ENCODE results near the gene RBX1. TPM values are rescaled to one million over a fixed set of nuclear protein-coding genes. Genes with fewer than 3 reads are reported as not detected.

Gene RBX1
- total and polyA plus RNA-seq, 2 experiments from 2014 or later: 31.7 to 340 TPM

DNA sequence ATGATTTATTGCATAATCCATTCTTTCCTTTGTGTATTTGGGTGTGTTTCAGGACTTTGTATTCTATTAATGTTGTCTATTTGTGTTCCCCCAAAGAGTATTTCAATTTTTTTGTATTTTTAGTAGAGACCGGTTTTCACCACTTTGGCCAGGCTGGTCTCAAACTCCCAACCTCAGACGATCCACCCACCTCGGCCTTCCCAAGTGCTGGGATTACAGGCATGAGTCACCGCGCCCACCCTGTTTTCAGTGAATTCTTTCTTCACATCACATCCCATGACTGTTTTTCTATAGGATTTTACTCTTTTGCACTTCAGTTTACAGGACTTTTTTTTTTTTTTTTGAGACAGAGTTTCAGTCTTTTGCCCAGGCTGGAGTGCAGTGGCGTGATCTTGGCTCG lies 46.3 kb downstream of the RBX1 start:
- Mint-ChIP-seq H3K9me3 (peaks cover 3% of the 10 kb centered on the region; the same call in 1 of the 3 replicates), H3K4me3 (no peak overlapping the region)

More for the DNA sequence above, 46.3 kb downstream of the RBX1 start:
- TF ChIP-seq, protein P1, sequence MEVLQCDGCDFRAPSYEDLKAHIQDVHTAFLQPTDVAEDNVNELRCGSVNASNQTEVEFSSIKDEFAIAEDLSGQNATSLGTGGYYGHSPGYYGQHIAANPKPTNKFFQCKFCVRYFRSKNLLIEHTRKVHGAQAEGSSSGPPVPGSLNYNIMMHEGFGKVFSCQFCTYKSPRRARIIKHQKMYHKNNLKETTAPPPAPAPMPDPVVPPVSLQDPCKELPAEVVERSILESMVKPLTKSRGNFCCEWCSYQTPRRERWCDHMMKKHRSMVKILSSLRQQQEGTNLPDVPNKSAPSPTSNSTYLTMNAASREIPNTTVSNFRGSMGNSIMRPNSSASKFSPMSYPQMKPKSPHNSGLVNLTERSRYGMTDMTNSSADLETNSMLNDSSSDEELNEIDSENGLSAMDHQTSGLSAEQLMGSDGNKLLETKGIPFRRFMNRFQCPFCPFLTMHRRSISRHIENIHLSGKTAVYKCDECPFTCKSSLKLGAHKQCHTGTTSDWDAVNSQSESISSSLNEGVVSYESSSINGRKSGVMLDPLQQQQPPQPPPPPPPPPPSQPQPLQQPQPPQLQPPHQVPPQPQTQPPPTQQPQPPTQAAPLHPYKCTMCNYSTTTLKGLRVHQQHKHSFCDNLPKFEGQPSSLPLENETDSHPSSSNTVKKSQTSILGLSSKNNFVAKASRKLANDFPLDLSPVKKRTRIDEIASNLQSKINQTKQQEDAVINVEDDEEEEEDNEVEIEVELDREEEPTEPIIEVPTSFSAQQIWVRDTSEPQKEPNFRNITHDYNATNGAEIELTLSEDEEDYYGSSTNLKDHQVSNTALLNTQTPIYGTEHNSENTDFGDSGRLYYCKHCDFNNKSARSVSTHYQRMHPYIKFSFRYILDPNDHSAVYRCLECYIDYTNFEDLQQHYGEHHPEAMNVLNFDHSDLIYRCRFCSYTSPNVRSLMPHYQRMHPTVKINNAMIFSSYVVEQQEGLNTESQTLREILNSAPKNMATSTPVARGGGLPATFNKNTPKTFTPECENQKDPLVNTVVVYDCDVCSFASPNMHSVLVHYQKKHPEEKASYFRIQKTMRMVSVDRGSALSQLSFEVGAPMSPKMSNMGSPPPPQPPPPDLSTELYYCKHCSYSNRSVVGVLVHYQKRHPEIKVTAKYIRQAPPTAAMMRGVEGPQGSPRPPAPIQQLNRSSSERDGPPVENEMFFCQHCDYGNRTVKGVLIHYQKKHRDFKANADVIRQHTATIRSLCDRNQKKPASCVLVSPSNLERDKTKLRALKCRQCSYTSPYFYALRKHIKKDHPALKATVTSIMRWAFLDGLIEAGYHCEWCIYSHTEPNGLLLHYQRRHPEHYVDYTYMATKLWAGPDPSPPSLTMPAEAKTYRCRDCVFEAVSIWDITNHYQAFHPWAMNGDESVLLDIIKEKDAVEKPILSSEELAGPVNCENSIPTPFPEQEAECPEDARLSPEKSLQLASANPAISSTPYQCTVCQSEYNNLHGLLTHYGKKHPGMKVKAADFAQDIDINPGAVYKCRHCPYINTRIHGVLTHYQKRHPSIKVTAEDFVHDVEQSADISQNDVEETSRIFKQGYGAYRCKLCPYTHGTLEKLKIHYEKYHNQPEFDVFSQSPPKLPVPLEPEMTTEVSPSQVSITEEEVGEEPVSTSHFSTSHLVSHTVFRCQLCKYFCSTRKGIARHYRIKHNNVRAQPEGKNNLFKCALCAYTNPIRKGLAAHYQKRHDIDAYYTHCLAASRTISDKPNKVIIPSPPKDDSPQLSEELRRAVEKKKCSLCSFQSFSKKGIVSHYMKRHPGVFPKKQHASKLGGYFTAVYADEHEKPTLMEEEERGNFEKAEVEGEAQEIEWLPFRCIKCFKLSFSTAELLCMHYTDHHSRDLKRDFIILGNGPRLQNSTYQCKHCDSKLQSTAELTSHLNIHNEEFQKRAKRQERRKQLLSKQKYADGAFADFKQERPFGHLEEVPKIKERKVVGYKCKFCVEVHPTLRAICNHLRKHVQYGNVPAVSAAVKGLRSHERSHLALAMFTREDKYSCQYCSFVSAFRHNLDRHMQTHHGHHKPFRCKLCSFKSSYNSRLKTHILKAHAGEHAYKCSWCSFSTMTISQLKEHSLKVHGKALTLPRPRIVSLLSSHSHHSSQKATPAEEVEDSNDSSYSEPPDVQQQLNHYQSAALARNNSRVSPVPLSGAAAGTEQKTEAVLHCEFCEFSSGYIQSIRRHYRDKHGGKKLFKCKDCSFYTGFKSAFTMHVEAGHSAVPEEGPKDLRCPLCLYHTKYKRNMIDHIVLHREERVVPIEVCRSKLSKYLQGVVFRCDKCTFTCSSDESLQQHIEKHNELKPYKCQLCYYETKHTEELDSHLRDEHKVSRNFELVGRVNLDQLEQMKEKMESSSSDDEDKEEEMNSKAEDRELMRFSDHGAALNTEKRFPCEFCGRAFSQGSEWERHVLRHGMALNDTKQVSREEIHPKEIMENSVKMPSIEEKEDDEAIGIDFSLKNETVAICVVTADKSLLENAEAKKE (CRISPR knock-in tag; IDR thresholded peaks at IDR 0.05): no peak
- no peak for TF ChIP-seq CTCF (conservative IDR thresholded peaks at IDR 0.05; ENCODE audit: low read depth in 2 of 2)
- TF ChIP-seq EZH2 (IDR thresholded peaks at IDR 0.05; ENCODE audit: low read depth, unreplicated experiment): no peak
- no peak for TF ChIP-seq EZH2phosphoT487 (IDR thresholded peaks at IDR 0.05; ENCODE audit: unreplicated experiment)
- TF ChIP-seq ZNF331 (CRISPR knock-in tag; IDR thresholded peaks at IDR 0.05; ENCODE audit: low read depth): no peak
- no peak for TF ChIP-seq JUNB (IDR thresholded peaks at IDR 0.05; ENCODE audit: unreplicated experiment)
- TF ChIP-seq, protein P2, sequence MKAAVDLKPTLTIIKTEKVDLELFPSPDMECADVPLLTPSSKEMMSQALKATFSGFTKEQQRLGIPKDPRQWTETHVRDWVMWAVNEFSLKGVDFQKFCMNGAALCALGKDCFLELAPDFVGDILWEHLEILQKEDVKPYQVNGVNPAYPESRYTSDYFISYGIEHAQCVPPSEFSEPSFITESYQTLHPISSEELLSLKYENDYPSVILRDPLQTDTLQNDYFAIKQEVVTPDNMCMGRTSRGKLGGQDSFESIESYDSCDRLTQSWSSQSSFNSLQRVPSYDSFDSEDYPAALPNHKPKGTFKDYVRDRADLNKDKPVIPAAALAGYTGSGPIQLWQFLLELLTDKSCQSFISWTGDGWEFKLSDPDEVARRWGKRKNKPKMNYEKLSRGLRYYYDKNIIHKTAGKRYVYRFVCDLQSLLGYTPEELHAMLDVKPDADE (IDR thresholded peaks at IDR 0.05): no peak
- no peak for TF ChIP-seq ZNF114 (CRISPR knock-in tag; IDR thresholded peaks at IDR 0.05)
- Histone ChIP-seq H3F3A (replicated peaks; ENCODE audit: low read depth) (no peaks in the 10 kb centered on the region), H3K4me2 (no peak overlapping the region), H3K27ac (ENCODE audit: low read depth) (no peak overlapping the region), H3K79me2 (replicated peaks; ENCODE audit: insufficient read depth) (no peaks in the 10 kb centered on the region), H3K4me1 (ENCODE audit: insufficient read depth) (peaks cover 5% of the 10 kb centered on the region; the same call in 1 of the 2 replicates), H3K4me3 (no peak overlapping the region), H4K20me1 (replicated peaks; ENCODE audit: insufficient read depth) (no peaks in the 10 kb centered on the region), H3K36me3 (ENCODE audit: insufficient read depth) (no peaks in the 10 kb centered on the region), H2AFZ (no peak overlapping the region), H3K9me2 (ENCODE audit: insufficient read depth) (no peaks in the 10 kb centered on the region), H3K27me3 (ENCODE audit: insufficient read depth) (no peaks in the 10 kb centered on the region)
- peaks cover 4% of the 10 kb centered on the region; the same call in 2 of the 3 replicates for H3K4me1 Mint-ChIP-seq
- no peak for DNase-seq (ENCODE audit: low spot score)
- H3K27ac Mint-ChIP-seq: no peak overlapping the region
- H3K36me3 Mint-ChIP-seq (ENCODE audit: low read depth): no peaks in the 10 kb centered on the region
- no peak for ATAC-seq
- H3K27me3 Mint-ChIP-seq (ENCODE audit: insufficient read depth, low read depth, poor library complexity): peaks cover 10% of the 10 kb centered on the region
